ENCODE data around the gene ANO1.

Gene ANO1

DNA sequence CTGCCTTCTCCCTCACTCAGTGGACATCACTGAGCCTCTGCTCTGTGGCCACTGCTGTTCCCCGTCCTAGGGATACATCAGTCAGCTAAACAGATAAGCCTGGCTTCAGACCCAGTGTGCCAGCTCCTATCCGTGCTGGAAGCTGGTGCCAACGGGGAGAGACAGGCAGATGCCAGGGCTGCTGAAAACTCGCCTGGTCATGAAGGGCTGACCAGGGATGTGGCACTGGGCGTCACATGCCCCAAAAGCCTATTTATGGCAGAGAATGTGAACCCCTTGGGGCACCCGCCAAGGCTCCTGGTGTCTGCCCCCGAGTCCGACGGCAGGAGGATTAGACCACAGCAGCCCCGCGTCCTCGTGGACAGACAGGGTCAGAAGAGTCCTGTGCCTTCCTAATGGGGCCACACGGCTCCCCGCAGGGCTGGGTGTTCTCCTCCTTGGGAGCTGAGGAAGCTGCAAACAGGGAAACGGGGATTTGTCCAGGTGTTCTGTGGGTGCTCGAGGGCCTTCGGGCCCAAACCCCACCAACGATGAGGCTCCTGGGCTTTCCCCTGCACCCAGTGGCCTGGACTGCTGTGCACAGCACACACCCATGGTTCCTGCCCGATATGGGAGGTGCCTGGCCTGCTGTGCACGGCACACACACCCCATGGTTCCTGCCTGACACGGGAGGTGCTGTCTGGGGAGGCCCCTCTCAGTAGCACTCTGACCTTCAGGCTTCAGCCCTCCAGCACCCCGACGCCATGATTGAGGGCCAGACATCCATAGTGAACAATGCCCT is 19.9 kb downstream of the ANO1 start:
- DNase-seq, result no peak

DNA sequence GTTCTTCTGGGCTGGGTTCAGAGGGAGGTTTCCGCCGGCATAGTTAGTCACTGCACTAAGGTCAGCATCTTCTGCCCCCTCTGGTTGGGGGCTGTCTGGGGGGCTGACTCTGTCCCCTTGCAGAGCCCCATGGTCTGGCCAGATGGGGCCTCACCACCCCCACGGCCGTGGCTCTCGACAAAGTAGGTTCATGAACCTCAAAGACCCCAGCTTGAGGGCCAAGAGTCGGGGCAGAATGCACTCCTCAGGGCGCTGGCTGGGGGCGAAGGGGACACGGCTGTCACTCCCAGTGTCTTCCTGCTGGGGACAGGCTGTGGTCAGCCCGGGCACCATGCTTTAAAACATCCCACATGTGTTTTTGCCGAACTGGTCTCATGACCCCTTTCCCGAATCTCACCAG is 20.8 kb downstream of the ANO1 start:
- no peak for DNase-seq

GRCh38 chr11:70099578-70100279 is 21.6 kb downstream of the ANO1 start:
- no peak for DNase-seq

- no peak for DNase-seq
Measured at GRCh38 chr11:70100280-70100603, 22.1 kb downstream of the ANO1 start.

GRCh38 chr11:70100791-70101190 is 22.7 kb downstream of the ANO1 start:
- no peak for DNase-seq

- DNase-seq, result no peak
Measured at GRCh38 chr11:70103256-70103975, 25.3 kb downstream of the ANO1 start.

GRCh38 chr11:70104419-70104818 is 26.3 kb downstream of the ANO1 start:
- no peak for DNase-seq

DNA sequence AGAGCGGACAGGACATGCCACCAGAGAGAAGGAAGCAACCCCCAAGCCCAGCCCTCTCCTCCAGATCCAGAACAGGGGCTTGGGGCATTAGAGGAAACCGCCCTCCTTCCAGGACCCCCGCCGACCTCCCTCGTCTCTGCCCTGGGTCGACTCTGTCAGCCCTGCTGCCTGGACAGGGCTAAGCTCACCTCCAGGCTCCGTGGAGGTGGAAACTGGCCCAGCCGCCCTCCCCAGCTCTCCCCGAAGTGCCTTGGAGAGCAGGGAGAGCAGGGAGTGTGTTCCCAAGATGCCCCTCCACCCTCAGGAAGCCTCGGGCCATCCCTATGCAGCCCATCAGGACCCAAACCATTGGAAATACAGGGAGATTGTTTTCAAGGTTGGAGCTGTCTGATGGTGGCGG is 26.8 kb downstream of the ANO1 start:
- DNase-seq, result no peak

GRCh38 chr11:70105369-70105754 is 27.2 kb downstream of the ANO1 start:
- DNase-seq, result no peak

DNA sequence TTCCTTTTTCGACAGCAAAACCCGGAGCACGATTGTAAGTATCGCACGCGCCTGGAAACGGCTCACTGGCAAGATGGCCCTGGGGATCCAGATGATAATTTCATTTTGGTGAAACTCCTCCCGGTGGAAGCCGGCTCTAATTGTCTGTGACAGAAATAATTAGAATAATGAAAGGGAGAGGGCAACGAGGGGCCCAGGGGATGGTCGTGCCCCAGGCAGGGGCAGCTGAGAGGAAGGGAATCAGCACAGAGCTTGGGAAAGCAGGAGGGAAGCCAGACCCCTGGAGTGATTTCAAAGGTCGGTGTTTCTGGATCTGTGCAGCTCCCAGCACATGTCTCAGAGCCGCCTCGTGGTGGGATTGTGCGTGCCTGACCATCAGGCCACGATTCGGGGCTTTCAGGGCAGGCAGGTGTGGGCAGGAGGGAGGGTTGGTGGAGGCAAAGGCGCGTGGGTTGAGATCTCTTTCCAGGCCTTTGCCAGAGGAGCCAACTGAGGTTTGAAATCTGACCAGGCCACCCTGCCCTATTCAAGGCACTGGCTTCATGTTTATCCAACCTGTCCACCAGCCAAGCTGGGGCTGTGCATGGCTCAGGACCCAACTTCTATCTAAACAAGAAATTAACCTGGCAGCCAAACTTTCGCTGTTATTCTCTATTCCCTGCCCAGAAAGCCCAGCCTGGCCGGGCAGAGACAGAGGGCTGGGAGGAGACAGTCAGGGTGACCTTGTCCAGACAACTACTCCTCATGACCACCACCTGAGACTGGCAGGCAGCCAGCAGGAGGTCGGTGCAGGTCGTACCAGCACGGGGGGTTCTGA is 27.8 kb downstream of the ANO1 start:
- DNase-seq, result no peak

DNA sequence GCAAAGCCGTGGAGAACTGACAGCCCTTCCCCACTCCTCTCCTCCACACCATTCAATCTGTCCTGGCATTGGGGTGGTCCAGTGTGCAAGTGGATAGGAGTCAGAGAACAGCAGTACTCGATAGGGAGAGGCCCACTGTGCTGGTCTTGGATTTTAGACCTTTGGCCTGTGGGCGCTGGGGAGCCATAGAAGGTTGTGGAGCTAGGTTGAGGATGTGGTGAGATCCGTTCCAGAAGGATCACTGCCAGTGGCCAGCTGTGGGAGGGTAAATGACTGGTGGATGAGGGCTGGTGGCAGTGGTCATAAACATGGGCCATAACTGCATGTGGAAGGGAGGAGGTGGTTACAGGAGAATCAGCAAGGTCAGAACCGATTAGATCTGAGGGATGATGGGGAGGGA is 28.6 kb downstream of the ANO1 start:
- DNase-seq, result no peak

- no peak for DNase-seq
Measured at GRCh38 chr11:70107191-70107590, 29.1 kb downstream of the ANO1 start.

GRCh38 chr11:70107756-70108155 is 29.6 kb downstream of the ANO1 start:
- DNase-seq, result no peak

DNA sequence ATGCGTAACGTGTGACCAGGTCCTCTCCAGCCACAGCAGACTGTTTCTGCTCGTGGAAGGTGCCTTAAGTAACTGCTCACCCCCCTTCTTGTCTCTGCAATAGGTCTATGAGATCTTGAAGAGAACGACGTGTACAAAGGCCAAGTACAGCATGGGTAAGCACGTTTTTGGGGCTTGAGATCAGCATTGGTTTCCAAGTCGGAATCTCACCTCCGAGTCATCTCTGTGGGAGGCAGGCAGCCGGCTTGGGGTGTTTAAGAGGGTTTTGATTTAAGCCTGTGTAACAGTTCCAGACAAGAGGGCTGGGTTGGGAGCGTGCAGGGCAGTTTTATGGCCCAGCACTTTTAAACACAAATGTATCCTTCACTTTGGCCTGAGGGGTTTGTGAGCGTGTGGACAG is 30.1 kb downstream of the ANO1 start:
- no peak for DNase-seq

GRCh38 chr11:70109006-70109405 is 30.9 kb downstream of the ANO1 start:
- no peak for DNase-seq

DNA sequence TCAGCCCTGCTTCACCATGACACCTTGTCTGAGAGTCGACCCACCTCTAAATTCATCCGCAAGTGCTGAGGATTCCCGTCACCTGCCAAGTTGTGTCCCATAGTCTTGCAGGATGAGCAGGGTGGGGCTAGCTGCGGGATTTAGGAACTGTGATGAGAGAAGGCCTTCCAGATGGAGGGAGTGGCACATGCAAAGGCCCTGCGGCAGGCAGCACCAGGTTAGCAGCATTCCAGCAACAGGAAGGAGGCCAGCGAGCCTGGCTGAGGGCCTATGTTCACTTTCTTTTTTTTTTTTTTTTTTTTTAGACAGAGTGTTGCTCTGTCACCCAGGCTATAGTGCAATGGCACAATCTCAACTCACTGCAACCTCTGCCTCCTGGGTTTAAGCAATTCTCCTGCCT is 31.8 kb downstream of the ANO1 start:
- DNase-seq, result no peak

DNA sequence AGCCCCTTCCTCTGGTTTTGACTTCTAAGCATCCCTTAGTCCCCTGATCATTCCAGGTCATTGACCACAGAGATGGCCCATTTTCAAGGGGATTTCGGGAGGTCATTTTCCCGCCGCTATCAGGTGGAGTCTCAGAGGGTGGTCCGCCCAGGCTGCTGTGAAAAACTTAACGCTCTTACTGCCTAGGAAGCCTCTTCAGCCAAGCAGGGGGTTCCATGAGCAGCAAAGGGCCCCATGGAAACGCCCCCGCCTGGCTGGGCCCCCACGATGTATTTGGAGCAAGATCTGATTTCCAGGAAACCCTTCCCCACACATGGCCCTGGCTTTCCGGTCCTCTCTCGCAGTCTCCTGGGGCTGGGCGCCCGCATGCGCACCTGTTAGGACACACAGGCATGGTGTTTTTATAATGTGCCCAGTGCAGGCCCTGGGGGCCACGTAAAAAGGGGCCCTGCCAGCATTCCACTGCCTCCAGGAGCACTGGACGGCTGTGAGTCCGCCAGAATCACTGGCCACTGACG is 32.5 kb downstream of the ANO1 start:
- DNase-seq, result no peak

DNA sequence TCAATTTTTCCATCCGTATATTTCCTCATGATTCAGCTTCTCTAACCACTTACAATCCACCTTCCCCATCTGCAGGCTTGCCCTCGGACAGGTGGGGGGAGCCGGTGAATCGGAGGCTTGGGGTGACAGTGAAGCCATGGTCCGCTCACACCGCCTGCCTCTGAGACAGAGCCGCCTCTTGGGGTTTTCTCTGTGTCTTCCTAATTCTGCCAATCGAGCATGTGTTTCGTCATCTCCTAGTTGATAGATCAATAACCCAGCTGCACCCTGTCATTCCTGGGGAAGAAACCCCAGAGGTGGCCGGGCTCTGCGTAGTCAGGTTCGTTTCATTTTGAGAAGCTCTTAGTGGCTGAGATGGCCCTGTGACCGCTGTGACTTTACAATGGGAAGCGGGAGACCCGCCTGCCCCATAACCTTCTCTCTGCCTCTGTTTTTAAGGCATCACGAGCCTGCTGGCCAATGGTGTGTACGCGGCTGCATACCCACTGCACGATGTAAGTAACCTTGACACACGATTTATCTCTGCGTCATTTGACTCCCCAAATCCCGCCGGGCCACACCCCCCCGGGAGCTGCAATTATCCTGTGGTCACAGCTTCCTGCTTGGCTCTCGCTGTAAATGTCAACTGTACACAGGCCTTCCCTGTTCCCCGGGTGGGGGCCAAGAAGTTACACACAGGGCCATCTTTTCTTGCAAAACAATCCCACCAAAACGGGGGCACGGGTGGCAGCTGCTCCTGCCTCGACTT is 33.3 kb downstream of the ANO1 start:
- DNase-seq, result no peak

DNA sequence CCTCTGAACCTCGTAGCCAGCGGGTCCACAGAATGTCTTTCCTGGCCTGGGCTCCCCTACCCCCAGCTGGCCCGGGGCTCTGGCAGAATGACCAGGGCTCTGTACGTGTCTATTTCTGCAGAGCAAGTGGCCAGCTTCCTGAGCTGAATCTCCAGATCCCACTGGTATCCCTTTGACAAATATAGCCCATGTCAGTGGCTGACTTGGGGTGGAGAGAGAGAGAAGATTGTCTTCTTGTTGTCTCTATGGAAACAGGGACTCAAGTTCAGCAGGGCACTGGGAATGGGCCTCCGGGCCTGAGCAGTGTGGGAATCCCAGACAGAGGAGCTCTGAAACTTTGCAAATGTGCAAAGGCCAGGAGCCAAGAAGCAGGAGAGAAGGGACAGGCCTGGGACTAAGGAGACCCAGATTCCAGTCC is 33.9 kb downstream of the ANO1 start:
- DNase-seq, result no peak

DNA sequence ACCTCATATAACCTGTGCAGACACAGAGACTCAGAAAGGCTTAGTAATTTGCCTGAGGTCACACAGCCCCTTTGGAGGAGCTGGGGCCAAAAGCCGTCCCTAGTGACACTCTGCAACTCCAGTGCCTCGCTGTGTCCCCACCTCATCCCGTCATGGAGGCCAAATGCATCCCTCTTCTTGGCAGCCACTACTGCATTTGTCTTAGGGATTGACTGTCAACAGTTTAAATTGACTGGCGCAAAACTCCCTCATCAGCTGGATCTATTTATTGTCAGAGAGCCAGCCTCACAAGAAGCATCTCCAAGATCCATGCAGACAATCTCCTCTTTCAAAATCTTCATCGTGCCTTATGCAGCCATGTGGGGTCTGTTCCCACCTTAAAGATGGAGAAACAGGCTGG is 35.7 kb downstream of the ANO1 start:
- DNase-seq, result no peak

DNA sequence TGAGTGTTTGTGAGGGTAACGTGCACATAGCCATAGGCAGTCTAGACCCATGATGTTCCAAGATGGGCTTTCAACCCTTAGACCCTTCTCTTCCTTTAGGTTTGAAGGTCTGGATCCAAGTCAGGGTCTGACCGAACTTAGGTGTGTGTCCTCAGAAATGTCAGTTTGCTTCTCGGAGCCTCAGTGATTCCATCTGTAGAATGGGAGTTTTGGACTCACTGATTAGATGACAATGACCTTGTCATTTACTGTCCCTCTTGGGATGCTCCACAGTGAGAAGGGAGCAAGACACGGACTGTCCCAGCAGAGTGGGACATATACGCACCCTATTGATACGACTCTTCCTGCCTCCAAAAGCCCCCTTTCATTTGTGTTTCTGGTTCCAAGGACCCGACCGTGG is 37.7 kb downstream of the ANO1 start:
- no peak for DNase-seq

DNA sequence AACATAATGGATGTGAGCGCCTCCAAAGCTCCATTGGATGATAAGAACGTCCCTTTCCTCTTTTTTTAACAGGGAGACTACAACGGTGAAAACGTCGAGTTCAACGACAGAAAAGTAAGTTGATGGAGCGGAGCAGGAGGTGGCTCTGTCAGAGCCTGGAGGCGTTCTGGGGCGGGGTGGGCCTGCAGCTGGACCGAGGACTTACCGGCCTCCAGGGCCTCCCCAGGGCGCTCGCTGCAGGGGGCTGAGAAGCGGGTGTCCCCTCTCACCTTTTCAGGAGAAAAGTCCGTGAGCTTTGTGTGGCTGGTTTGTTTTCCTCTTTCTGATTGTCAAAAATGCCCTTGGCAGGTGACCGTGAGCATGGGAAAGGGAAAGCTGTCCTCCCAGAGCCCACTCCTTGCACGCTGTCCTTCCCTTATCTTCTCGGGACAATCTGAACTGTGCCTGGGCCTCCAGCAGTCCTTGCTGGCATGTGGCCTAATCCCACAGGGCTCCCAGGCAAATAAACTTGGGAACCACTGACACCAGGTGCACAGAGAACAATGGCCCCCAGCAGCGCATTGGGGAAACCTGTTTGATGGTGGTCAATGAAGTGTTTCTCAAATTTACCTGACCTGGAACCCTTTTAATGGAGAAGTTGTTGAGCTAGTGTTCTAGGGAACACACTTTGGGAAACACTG is 38.4 kb downstream of the ANO1 start:
- no peak for DNase-seq

All from CD4-positive, alpha-beta T cell treated with Interleukin-17A for 4 hours (primary cell).